DND-41 (cell line): ENCODE data around the gene ZBED1.
"Not testable (repeated sequence)": the region's sequence is repeated elsewhere in the genome, so short reads cannot be mapped to it uniquely, and the experiment has no call there.

Experiments used
- EZH2 ChIP-seq: IDR thresholded peaks from 3 replicates; pipeline ENCODE4 v1.6.1; 2012; ENCODE audit warnings: borderline replicate concordance, low read depth, mild to moderate bottlenecking, moderate library complexity, low read length, inconsistent platforms; ENCODE audit not compliant: severe bottlenecking
- TF ChIP-seq, protein P1 (sequence below): IDR thresholded peaks from 2 replicates; pipeline ENCODE4 v1.5.1; 2012; ENCODE audit warnings: borderline replicate concordance, low read length, moderate library complexity, mild to moderate bottlenecking; ENCODE audit not compliant: poor library complexity, severe bottlenecking; ENCODE audit errors: extremely low read depth

GRCh38 chrX:2479982-2480381 lies 20.8 kb downstream of the ZBED1 start:
- TF ChIP-seq, protein P1, sequence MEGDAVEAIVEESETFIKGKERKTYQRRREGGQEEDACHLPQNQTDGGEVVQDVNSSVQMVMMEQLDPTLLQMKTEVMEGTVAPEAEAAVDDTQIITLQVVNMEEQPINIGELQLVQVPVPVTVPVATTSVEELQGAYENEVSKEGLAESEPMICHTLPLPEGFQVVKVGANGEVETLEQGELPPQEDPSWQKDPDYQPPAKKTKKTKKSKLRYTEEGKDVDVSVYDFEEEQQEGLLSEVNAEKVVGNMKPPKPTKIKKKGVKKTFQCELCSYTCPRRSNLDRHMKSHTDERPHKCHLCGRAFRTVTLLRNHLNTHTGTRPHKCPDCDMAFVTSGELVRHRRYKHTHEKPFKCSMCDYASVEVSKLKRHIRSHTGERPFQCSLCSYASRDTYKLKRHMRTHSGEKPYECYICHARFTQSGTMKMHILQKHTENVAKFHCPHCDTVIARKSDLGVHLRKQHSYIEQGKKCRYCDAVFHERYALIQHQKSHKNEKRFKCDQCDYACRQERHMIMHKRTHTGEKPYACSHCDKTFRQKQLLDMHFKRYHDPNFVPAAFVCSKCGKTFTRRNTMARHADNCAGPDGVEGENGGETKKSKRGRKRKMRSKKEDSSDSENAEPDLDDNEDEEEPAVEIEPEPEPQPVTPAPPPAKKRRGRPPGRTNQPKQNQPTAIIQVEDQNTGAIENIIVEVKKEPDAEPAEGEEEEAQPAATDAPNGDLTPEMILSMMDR, result not testable (repeated sequence)
- not testable (repeated sequence) for TF ChIP-seq EZH2
